NCI-H345 treated with DMSO at 0.1 percent for 48 hours (cell line): ENCODE data around the gene SERAC1.

Experiments used
- DNase-seq: peaks from one replicate; lab custom pipeline; 2025; ENCODE audit not compliant: unreplicated experiment; lab: John Stamatoyannopoulos, UW

Gene SERAC1

GRCh38 chr6:158124288-158124687 lies 43.8 kb downstream of the SERAC1 start:
- DNase-seq: no peak

GRCh38 chr6:158122048-158122447 lies 46.0 kb downstream of the SERAC1 start:
- DNase-seq: no peak

GRCh38 chr6:158121335-158121734 lies 46.7 kb downstream of the SERAC1 start:
- no peak for DNase-seq

- no peak for DNase-seq
Measured at GRCh38 chr6:158118886-158119285, 49.2 kb downstream of the SERAC1 start.

GRCh38 chr6:158115508-158115907 lies 52.6 kb downstream of the SERAC1 start:
- DNase-seq: no peak

GRCh38 chr6:158115102-158115501 lies 53.0 kb downstream of the SERAC1 start:
- no peak for DNase-seq

GRCh38 chr6:158113802-158114201 lies 54.3 kb downstream of the SERAC1 start:
- DNase-seq: no peak

GRCh38 chr6:158111987-158112386 lies 56.1 kb downstream of the SERAC1 start:
- no peak for DNase-seq

GRCh38 chr6:158110986-158111385 lies 57.1 kb downstream of the SERAC1 start:
- DNase-seq: no peak

- no peak for DNase-seq
Measured at GRCh38 chr6:158109748-158110147, 58.3 kb downstream of the SERAC1 start.

- no peak for DNase-seq
Measured at GRCh38 chr6:158104696-158105095, 63.4 kb downstream of the SERAC1 start.

- DNase-seq: no peak
Measured at GRCh38 chr6:158103228-158103627, 64.8 kb downstream of the SERAC1 start.

- DNase-seq: no peak
Measured at GRCh38 chr6:158095671-158096070, 72.4 kb downstream of the SERAC1 start.

- no peak for DNase-seq
Measured at GRCh38 chr6:158095031-158095430, 73.0 kb downstream of the SERAC1 start.

- DNase-seq: no peak
Measured at GRCh38 chr6:158092806-158093205, 75.3 kb downstream of the SERAC1 start.

GRCh38 chr6:158087224-158087867 lies 80.7 kb downstream of the SERAC1 start:
- no peak for DNase-seq

GRCh38 chr6:158086504-158087223 lies 81.4 kb downstream of the SERAC1 start:
- no peak for DNase-seq

GRCh38 chr6:158086054-158086503 lies 82.0 kb downstream of the SERAC1 start:
- no peak for DNase-seq

GRCh38 chr6:158085261-158086053 lies 82.6 kb downstream of the SERAC1 start:
- DNase-seq: no peak

GRCh38 chr6:158083455-158084325 lies 84.4 kb downstream of the SERAC1 start:
- no peak for DNase-seq

GRCh38 chr6:158081657-158081935 lies 86.5 kb downstream of the SERAC1 start:
- DNase-seq: no peak
